Measurements from ENCODE around the gene MCRIP1. TPM values are rescaled to one million over a fixed set of nuclear protein-coding genes. Genes with fewer than 3 reads are reported as not detected.
A peak's percentile ranks its signal among the peaks of the same experiment; 100 is the strongest.

The MCRIP1 gene
- total RNA-seq, 2 experiments from 2014 or later: 55.1 to 56.5 TPM

- ATAC-seq (no peak), DNase-seq (no peak)
- no peak for TF ChIP-seq CTCF (IDR thresholded peaks at IDR 0.05)
- CTCF ChIA-PET: no interaction called here
- H3K9me3 Mint-ChIP-seq: no peaks in the 10 kb centered on the region
- H3K36me3 Mint-ChIP-seq (ENCODE audit: low read depth): peaks cover 1% of the 10 kb centered on the region
- H3K4me1 Mint-ChIP-seq (ENCODE audit: low read depth): peaks cover 9% of the 10 kb centered on the region
- H3K27ac Mint-ChIP-seq: no peak overlapping the region
- POLR2A ChIA-PET: interaction anchor here (0.8 kb wide), 1 partner anchor 9 kb away, joined by 3 read pairs; the partner anchor contains the start of gene MCRIP1
- H3K27me3 Mint-ChIP-seq: no peaks in the 10 kb centered on the region
- intact Hi-C loops (cut with micrococcal nuclease): no loop called here
- H3K4me3 Mint-ChIP-seq: no peak overlapping the region
These were observed 9.1 kb downstream of the MCRIP1 start for GRCh38 chr17:81823820-81824550.

DNA sequence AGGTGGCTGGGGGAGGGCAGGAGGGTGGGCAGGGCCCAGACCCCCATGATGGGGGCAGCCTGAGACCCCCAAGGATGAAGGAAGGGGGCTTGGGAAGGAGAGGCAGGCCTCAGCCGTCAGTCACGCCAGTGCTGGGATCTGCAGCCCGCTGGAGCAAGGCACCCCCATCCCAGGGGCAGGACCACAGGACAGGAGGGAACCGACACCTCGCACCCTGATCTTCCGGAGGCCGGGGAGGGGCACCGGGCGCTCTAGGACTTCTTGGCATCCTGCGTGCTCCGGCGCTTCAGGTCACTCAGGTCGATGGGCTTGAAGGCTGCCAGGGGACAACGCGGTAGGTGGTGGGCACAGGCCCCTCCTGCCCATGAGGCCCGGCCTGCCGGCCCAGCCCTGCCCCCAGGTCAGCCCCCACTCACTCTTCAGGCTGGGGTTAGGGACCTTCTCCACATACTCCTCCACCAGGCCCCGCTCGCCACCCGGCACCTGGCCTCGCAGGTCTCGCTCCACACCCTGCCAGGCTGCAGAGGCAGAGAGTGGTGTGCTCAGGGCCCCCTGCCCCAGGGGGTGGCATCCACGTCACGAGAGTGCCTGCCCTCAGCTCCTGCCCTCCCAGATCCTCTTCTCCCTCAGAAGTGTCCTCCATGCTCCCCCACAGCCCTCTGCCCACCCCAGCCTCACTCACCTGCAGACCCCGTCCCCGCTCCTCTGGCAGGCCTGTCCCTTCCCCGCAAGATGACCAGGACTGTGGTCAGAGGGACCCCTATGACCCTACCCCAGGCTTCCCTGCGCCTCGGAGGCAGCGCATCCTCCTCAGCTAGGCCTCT lies 9.9 kb downstream of the MCRIP1 start:
- Mint-ChIP-seq H3K27ac (no peak overlapping the region), H3K27me3 (no peaks in the 10 kb centered on the region), H3K9me3 (no peaks in the 10 kb centered on the region), H3K4me1 (ENCODE audit: low read depth) (peaks cover 6% of the 10 kb centered on the region), H3K4me3 (no peak overlapping the region), H3K36me3 (ENCODE audit: low read depth) (peaks cover 1% of the 10 kb centered on the region)
- intact Hi-C loops (cut with micrococcal nuclease): no loop called here
- ChIA-PET POLR2A (interaction anchor here (1.0 kb wide), 1 partner anchor 158 kb away, joined by 3 read pairs; no protein-coding TSS in a partner anchor), CTCF (no interaction called here)
- TF ChIP-seq CTCF (IDR thresholded peaks at IDR 0.05): no peak
- DNase-seq (no peak), ATAC-seq (no peak)

DNA sequence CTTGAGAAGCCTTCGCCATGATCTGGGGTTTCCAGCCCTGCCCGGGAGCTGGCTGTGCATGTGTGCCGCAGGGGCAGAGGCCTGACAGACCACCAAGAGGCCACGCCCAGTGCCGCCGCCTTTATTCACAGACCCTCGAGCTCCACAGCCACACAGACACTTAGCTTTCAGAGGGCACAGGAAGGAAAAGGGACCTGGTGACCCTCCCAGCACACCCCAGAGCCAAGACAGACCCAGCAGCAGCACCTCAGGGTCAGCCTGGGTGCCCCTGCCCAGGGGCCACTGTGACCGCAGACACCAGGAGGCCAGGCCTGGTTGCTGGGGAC lies 10.8 kb downstream of the MCRIP1 start:
- no peak for TF ChIP-seq CTCF (IDR thresholded peaks at IDR 0.05)
- CTCF ChIA-PET: no interaction called here
- POLR2A ChIA-PET: interaction anchor here (1.0 to 1.2 kb wide), 2 partner anchors 14 to 157 kb away, joined by 3 to 4 read pairs; no protein-coding TSS in a partner anchor
- Mint-ChIP-seq H3K27me3 (peaks cover 4% of the 10 kb centered on the region), H3K4me1 (ENCODE audit: low read depth) (peaks cover 6% of the 10 kb centered on the region), H3K27ac (no peak overlapping the region), H3K4me3 (no peak overlapping the region), H3K36me3 (ENCODE audit: low read depth) (peaks cover 1% of the 10 kb centered on the region), H3K9me3 (no peaks in the 10 kb centered on the region)
- intact Hi-C loops (cut with micrococcal nuclease): no loop called here
- ATAC-seq: no peak
- no peak for DNase-seq

GRCh38 chr17:81821603-81822311 lies 11.3 kb downstream of the MCRIP1 start:
- POLR2A ChIA-PET: interaction anchor here (1.2 kb wide), 1 partner anchor 14 kb away, joined by 4 read pairs; no protein-coding TSS in a partner anchor
- CTCF ChIA-PET: no interaction called here
- TF ChIP-seq CTCF (IDR thresholded peaks at IDR 0.05): peak; percentile 26
- intact Hi-C loops (cut with micrococcal nuclease): no loop called here
- H3K9me3 Mint-ChIP-seq: no peaks in the 10 kb centered on the region
- DNase-seq (peak; percentile 52), ATAC-seq (peak; percentile 70)
- no peak overlapping the region for H3K4me3 Mint-ChIP-seq
- H3K4me1 Mint-ChIP-seq (ENCODE audit: low read depth): peaks cover 6% of the 10 kb centered on the region
- no peak overlapping the region for H3K27ac Mint-ChIP-seq
- H3K27me3 Mint-ChIP-seq: peaks cover 4% of the 10 kb centered on the region
- H3K36me3 Mint-ChIP-seq (ENCODE audit: low read depth): peaks cover 1% of the 10 kb centered on the region

Data from activated CD8-positive, alpha-beta T cell treated with anti-CD3 and anti-CD28 coated beads for 36 hours (primary cell).